GM12875 (cell line): Measurements from ENCODE around the gene ECSIT.

Experiments used
- H3K4me3 ChIP-seq: one replicate; pipeline ENCODE4 v1.5.1; 2011; ENCODE audit warnings: low read depth, low read length, control low read depth
- CTCF ChIP-seq: IDR thresholded peaks from 2 replicates; pipeline ENCODE4 v1.5.1; 2011; ENCODE audit warnings: low read depth, mild to moderate bottlenecking, control low read depth, inconsistent platforms, low read length, moderate library complexity, borderline replicate concordance; ENCODE audit not compliant: insufficient read depth

ECSIT gene

GRCh38 chr19:11482384-11483050, 46.4 kb downstream of the ECSIT start:
- peak; percentile 98 for TF ChIP-seq CTCF

GRCh38 chr19:11481534-11482383, 47.2 kb downstream of the ECSIT start:
- H3K4me3 ChIP-seq, result peak overlapping the region; percentile 45

More at GRCh38 chr19:11482384-11483050, 46.4 kb downstream of the ECSIT start:
- peak overlapping the region; percentile 45 for H3K4me3 ChIP-seq

GRCh38 chr19:11480715-11481533, 48.0 kb downstream of the ECSIT start, which contains the start of gene ELAVL3:
Gene ELAVL3, minus strand, starts transcription at chr19:11481046. Its CDS starts 438 bp downstream, at chr19:11480608.
- no peak for TF ChIP-seq CTCF
- no peak within 1 kb of the TSS for H3K4me3 ChIP-seq

More at GRCh38 chr19:11481534-11482383, 47.2 kb downstream of the ECSIT start:
- no peak for TF ChIP-seq CTCF

- no peak for TF ChIP-seq CTCF
- H3K4me3 ChIP-seq, result no peak overlapping the region
These were observed 48.8 kb downstream of the ECSIT start for GRCh38 chr19:11479898-11480714.

GRCh38 chr19:11479090-11479897, 49.6 kb downstream of the ECSIT start:
- H3K4me3 ChIP-seq, result no peak overlapping the region
- no peak for TF ChIP-seq CTCF
